Parathyroid adenoma (tissue), 2 donors: ENCODE data around the gene RYR3.

Experiments
- H2AFZ ChIP-seq: fragments of 300-600 bp; sonication (generic); one replicate; pipeline ENCODE4 v1.7.0; 2017; ENCODE audit warnings: antibody characterized with exemption, mild to moderate bottlenecking
- H3K27ac ChIP-seq: fragments of 300-600 bp; sonication (generic); one replicate; pipeline ENCODE4 v1.7.0; 2017
- H3K27me3 ChIP-seq: fragments of 300-600 bp; sonication (generic); one replicate; pipeline ENCODE4 v1.7.0; 2017; ENCODE audit warnings: low read length; ENCODE audit not compliant: control insufficient read depth, insufficient read depth
- H3K36me3 ChIP-seq: fragments of 300-600 bp; sonication (generic); one replicate; pipeline ENCODE4 v1.7.0; 2017; ENCODE audit warnings: low read length; ENCODE audit not compliant: control insufficient read depth, insufficient read depth
- H3K4me1 ChIP-seq: fragments of 300-600 bp; sonication (generic); one replicate; pipeline ENCODE4 v1.7.0; 2017; ENCODE audit warnings: control low read depth
- H3K4me2 ChIP-seq: fragments of 300-600 bp; sonication (generic); one replicate; pipeline ENCODE4 v1.7.0; 2017; ENCODE audit warnings: low read length
- H3K4me3 ChIP-seq: fragments of 300-600 bp; sonication (generic); one replicate; pipeline ENCODE4 v1.7.0; 2017; ENCODE audit warnings: low read depth, low read length
- H3K79me2 ChIP-seq: fragments of 300-600 bp; sonication (generic); one replicate; pipeline ENCODE4 v1.7.0; 2017; ENCODE audit warnings: control low read depth
- H3K9ac ChIP-seq: fragments of 300-600 bp; sonication (generic); one replicate; pipeline ENCODE4 v1.7.0; 2017; ENCODE audit warnings: mild to moderate bottlenecking
- H3K9me3 ChIP-seq: fragments of 300-600 bp; sonication (generic); one replicate; pipeline ENCODE4 v1.7.0; 2017; ENCODE audit warnings: low read length; ENCODE audit not compliant: control insufficient read depth
- CTCF ChIP-seq: fragments of 300-600 bp; sonication (generic); IDR thresholded peaks from one replicate; pipeline ENCODE4 v1.7.0; 2017; ENCODE audit warnings: antibody characterized with exemption, mild to moderate bottlenecking
- donor health status: primary hyperparathyroidism.

RYR3 gene

GRCh38 chr15:33680336-33680735 is 369.6 kb downstream of the RYR3 start:
- no peaks in the 10 kb centered on the region for H3K36me3 ChIP-seq
- no peaks in the 10 kb centered on the region for H3K27me3 ChIP-seq
- no peak overlapping the region for H2AFZ ChIP-seq
- H3K4me3 ChIP-seq = no peak overlapping the region
- no peaks in the 10 kb centered on the region for H3K9me3 ChIP-seq
- no peak overlapping the region for H3K9ac ChIP-seq
- TF ChIP-seq CTCF = no peak
- H3K79me2 ChIP-seq = no peaks in the 10 kb centered on the region
- no peak overlapping the region for H3K4me2 ChIP-seq
- H3K27ac ChIP-seq = no peak overlapping the region
- no peaks in the 10 kb centered on the region for H3K4me1 ChIP-seq

GRCh38 chr15:33693166-33693800 is 382.5 kb downstream of the RYR3 start:
- TF ChIP-seq CTCF = no peak
- no peak overlapping the region for H2AFZ ChIP-seq
- no peak overlapping the region for H3K27ac ChIP-seq
- H3K4me2 ChIP-seq = no peak overlapping the region
- no peak overlapping the region for H3K4me3 ChIP-seq
- no peak overlapping the region for H3K9ac ChIP-seq
- H3K36me3 ChIP-seq = no peaks in the 10 kb centered on the region
- no peaks in the 10 kb centered on the region for H3K27me3 ChIP-seq
- no peaks in the 10 kb centered on the region for H3K9me3 ChIP-seq
- H3K79me2 ChIP-seq = no peaks in the 10 kb centered on the region
- H3K4me1 ChIP-seq = no peaks in the 10 kb centered on the region

GRCh38 chr15:33698126-33698525 is 387.4 kb downstream of the RYR3 start:
- H2AFZ ChIP-seq = no peak overlapping the region
- no peaks in the 10 kb centered on the region for H3K79me2 ChIP-seq
- H3K27ac ChIP-seq = no peak overlapping the region
- H3K4me2 ChIP-seq = no peak overlapping the region
- no peak for TF ChIP-seq CTCF
- no peak overlapping the region for H3K4me3 ChIP-seq
- no peaks in the 10 kb centered on the region for H3K9me3 ChIP-seq
- H3K36me3 ChIP-seq = no peaks in the 10 kb centered on the region
- no peaks in the 10 kb centered on the region for H3K4me1 ChIP-seq
- H3K9ac ChIP-seq = no peak overlapping the region
- H3K27me3 ChIP-seq = no peaks in the 10 kb centered on the region

- Histone ChIP-seq H3K4me1 (no peaks in the 10 kb centered on the region), H2AFZ (no peak overlapping the region), H3K27ac (no peak overlapping the region), H3K27me3 (no peaks in the 10 kb centered on the region), H3K9ac (no peak overlapping the region), H3K4me2 (no peak overlapping the region), H3K36me3 (no peaks in the 10 kb centered on the region), H3K9me3 (no peaks in the 10 kb centered on the region), H3K4me3 (no peak overlapping the region), H3K79me2 (no peaks in the 10 kb centered on the region)
- no peak for TF ChIP-seq CTCF
Observed at GRCh38 chr15:33699145-33699544, 388.4 kb downstream of the RYR3 start.

GRCh38 chr15:33699691-33700447 is 389.1 kb downstream of the RYR3 start:
- Histone ChIP-seq H3K27me3 (no peaks in the 10 kb centered on the region), H3K79me2 (no peaks in the 10 kb centered on the region), H3K4me3 (no peak overlapping the region), H3K4me1 (no peaks in the 10 kb centered on the region), H3K36me3 (no peaks in the 10 kb centered on the region), H3K9me3 (no peaks in the 10 kb centered on the region), H3K4me2 (no peak overlapping the region), H3K27ac (no peak overlapping the region), H3K9ac (no peak overlapping the region), H2AFZ (no peak overlapping the region)
- TF ChIP-seq CTCF = no peak
